Measurements from ENCODE around the gene APCDD1.

DNA sequence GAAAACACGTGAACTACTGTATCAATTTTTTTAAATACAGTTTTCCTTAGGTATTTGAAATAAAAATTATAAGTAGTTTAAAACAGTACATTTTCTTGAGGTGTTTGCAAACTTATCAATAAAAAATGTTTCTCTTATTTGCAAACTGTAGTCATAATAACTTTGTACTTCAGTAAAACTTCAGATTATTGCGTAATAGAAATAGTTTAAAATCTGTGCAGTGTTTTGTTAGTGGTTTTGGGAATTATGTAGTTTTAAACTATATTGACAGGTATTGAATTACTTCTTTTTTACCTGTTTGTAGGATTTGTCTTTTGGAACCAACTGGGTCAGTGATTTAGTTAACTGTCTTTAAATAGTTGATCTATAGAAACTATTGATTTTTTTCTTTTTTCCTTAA is 78.7 kb downstream of the APCDD1 start:
- TF ChIP-seq, protein P1, sequence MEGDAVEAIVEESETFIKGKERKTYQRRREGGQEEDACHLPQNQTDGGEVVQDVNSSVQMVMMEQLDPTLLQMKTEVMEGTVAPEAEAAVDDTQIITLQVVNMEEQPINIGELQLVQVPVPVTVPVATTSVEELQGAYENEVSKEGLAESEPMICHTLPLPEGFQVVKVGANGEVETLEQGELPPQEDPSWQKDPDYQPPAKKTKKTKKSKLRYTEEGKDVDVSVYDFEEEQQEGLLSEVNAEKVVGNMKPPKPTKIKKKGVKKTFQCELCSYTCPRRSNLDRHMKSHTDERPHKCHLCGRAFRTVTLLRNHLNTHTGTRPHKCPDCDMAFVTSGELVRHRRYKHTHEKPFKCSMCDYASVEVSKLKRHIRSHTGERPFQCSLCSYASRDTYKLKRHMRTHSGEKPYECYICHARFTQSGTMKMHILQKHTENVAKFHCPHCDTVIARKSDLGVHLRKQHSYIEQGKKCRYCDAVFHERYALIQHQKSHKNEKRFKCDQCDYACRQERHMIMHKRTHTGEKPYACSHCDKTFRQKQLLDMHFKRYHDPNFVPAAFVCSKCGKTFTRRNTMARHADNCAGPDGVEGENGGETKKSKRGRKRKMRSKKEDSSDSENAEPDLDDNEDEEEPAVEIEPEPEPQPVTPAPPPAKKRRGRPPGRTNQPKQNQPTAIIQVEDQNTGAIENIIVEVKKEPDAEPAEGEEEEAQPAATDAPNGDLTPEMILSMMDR (IDR thresholded peaks at IDR 0.05): no peak
- no peak for TF ChIP-seq POLR2A (IDR thresholded peaks at IDR 0.05; ENCODE audit: low read depth)
- no peak for TF ChIP-seq POLR2AphosphoS5 (IDR thresholded peaks at IDR 0.05)
